DND-41 (cell line): ENCODE data around the gene TBX4.

Experiments
- CTCF ChIP-seq: IDR thresholded peaks from 2 replicates; pipeline ENCODE4 v1.5.1; 2012; ENCODE audit warnings: borderline replicate concordance, low read length, moderate library complexity, mild to moderate bottlenecking; ENCODE audit not compliant: poor library complexity, severe bottlenecking; ENCODE audit errors: extremely low read depth
- EZH2 ChIP-seq: IDR thresholded peaks from 3 replicates; pipeline ENCODE4 v1.6.1; 2012; ENCODE audit warnings: borderline replicate concordance, low read depth, mild to moderate bottlenecking, moderate library complexity, low read length, inconsistent platforms; ENCODE audit not compliant: severe bottlenecking

DNA sequence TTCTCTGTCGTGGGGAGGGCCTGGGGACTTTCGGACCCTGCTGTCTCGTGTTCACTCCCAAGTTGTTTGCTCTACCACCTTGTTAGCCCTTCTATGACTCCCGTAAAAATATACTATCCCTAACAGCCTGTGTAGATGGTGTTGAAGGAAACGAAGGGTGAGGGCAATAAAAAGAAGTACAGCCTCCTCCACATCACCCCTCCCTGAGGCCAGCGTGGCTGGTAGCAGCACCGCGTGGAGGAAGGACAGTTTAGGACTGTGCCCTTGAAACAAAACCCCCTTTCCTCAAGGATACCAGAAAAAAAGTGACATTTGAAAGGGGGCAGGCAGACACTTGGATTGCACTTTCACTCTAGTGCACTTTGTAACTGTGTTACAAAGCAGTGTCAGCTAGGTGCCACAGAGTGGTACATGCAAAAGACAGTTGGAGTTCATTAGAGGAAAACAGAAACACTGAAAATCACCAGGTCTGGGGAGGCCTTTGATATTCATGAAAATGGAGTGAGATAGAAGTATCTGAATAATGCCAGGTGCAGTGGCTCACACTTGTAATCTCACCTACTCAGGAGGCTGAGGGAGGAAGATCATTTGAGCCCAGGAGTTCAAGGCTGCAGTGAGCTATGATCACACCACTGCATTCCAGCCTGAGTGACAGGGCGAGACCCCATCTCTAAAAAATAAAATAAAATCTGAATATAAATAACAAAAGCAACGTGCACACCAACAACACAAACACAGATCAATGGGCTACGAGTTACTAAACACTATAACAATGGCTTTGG, 53.8 kb downstream of the TBX4 start:
- no peak for TF ChIP-seq CTCF
- no peak for TF ChIP-seq EZH2
